GM18873 (cell line): ENCODE results near the gene RBM14.
"Not testable (repeated sequence)": the region's sequence is repeated elsewhere in the genome, so short reads cannot be mapped to it uniquely, and the experiment has no call there.

ENCODE experiments used
- ATAC-seq: cut with Tn5 transposase; IDR thresholded peaks from one replicate; pipeline ENCODE4 v1.9.1; 2021; ENCODE audit warnings: mild to moderate bottlenecking, moderate library complexity, moderate number of reproducible peaks; ENCODE audit not compliant: unreplicated experiment, low FRiP score

Gene RBM14

GRCh38 chr11:66616379-66617154 lies at the start of gene RBM14:
Gene RBM14 (plus strand): TSS chr11:66616630. CDS start chr11:66616721, 91 bp downstream.
- peak; percentile 95 for ATAC-seq

- no peak for ATAC-seq
These were observed 48.7 kb upstream of the RBM14 start for GRCh38 chr11:66567787-66568123.

GRCh38 chr11:66568124-66568916 lies 48.1 kb upstream of the RBM14 start, which contains the start of gene CTSF:
Gene CTSF (minus strand): TSS chr11:66568606. CDS start chr11:66568486, 120 bp downstream.
- no peak for ATAC-seq

- ATAC-seq = no peak
These were observed 47.4 kb upstream of the RBM14 start for GRCh38 chr11:66569076-66569475.

DNA sequence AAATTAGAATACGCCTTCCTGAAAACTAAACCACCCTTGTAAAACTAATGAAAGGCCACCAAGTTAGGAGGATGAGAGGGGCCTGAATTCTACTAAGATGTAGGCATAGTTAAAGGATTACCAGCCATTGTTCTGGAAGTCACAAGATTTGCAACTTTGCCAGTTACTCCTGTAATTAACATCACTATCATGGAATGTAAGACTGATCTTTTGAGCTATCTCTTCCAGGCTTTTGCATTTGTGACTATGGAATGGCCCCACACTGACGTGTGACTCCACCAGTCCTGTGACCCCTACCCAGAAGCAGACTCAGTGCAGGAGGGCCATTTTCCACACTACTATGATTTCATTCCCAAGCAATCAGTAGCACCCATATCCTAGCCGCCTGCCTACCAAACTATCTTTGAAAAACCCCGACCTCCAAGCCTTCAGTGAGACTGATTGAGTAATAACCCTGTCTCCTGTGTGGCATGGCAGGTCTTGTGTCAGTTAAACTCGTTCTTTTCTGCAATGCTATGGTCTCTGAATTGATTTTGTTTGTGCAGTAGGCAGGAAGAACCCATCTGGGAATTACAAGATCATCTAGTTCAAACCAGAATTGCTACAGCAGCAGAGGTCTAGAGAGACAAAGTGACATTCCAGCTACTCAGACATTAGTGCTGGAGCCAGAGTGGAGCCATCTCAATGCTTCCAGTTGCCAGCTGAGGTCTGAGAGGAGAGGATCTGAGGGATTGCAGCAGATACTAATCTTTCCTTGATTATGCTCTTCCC lies 46.2 kb upstream of the RBM14 start:
- ATAC-seq = no peak

DNA sequence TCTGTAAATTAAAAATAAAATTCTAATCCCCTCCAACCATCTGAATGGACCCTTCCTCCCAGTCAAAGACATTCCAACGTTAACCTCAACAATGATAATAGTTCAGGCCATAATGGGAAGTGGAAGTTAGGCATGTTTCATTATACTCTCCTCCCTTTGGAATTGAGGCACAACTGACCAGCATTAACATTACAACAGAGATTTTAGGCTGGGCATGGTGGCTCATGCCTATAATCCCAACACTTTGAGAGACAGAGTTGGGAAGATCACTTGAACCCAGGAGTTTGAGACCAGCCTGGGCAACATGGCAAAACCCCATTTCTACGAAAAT lies 45.6 kb upstream of the RBM14 start:
- no peak for ATAC-seq

DNA sequence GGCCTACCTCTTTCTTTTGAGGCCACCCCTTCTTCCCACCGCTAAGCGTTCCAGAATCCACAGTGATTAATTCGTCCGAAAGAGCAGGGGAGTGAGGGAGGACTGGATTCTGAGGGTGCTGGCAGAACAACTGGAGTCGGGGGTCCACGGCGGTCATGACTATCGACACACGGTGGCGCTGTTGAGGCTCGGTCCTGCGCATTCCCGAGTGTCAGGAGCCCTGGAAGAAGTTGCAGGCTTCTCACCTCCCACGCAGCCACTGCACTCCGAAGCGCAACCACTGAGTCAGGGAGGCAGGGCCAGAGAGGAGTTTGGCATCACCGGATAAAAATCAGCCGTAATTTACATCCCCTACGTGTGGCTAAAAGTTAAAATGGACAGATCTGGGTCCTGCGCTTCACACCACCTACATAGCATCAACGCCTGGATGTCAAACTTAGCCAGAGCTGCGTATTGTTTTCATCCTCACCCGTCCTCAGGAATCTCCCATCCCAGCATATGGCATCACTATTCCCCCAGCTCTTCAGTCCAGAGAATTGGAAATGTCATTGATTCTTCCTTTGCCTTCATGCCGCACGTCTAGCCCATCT lies 37.3 kb upstream of the RBM14 start:
- ATAC-seq = no peak

GRCh38 chr11:66580803-66581202 lies 35.6 kb upstream of the RBM14 start:
- no peak for ATAC-seq

GRCh38 chr11:66581261-66581660 lies 35.2 kb upstream of the RBM14 start:
- no peak for ATAC-seq

DNA sequence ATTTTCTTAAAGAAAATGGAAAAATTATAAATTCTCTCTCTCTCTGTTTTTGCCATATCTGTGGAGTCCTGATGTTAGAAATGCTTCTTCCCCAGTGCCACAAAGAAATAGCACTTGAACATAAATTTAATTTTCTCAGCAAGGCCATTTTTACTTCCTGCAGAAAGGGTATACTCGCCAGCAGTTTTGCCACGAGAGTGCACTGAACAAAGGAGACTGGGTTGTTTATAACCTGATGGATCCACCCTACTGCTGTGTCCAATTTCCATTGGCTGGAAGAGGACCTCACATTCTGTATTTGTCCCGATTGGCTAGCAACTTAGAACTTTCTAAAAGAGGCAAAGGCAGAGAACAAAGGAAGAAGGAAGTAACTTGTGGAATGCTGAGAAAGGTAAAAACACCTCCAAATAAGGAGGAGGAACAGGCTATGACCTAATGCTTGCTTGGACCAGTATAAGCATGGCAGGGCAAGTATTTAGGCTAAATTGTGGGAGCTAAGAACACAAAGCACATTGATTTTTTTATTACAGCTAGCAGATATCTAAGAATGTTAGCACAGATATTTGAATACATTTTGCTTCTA lies 33.8 kb upstream of the RBM14 start:
- ATAC-seq = not testable (repeated sequence)

DNA sequence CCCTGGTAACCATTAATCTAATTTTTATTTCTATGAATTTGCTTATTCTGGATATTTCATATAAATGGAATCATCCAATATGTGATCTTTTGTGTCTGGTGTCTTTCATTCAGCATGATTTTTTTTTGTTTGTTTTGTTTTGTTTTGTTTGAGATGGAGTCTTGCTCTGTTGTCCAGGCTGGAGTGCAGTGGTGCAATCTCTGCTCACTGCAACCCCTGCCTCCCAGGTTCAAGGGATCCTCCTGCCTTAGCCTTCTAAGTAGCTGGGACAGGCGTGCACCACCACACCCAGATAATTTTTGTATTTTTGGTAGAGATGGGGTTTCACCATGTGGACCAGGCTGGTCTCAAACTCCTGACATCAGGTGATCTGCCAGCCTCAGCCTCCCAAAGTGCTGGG lies 31.0 kb upstream of the RBM14 start:
- ATAC-seq = not testable (repeated sequence)

DNA sequence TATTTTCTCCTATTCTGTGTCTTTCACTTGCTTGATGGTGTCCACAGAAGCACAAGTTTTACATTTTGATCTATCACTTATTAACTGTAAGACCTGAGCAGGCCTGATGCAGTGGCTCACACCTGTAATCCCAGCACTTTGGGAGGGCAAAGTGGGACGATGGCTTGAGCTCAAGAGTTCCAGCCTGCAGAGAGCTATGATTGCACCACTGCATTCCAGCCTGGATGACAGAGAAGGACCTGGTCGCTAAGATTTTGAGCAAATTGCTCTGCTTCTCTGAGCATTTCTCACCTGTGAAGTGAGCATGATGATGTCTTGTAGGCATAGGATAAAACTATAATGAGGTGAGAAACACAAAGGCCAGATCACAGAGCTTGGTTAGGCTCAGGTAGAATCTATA lies 30.3 kb upstream of the RBM14 start:
- no peak for ATAC-seq

DNA sequence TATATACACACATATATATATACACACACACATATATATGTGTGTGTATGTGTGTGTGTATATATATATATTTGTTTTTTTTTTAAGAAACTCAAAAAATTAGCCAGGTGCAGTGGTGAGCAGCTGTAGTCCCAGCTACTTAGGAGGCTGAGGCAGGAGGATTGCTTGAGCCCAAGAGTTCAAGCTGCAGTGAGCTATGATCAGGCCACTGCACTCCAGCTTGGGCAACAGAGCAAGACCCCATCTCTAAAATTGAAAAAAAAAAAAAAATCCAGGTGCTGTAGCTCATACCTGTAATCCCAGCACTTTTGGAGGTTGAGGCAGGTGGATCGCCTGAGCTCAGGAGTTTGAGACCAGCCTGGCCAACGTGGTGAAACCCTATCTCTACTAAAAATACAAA lies 27.1 kb upstream of the RBM14 start:
- ATAC-seq = not testable (repeated sequence)

DNA sequence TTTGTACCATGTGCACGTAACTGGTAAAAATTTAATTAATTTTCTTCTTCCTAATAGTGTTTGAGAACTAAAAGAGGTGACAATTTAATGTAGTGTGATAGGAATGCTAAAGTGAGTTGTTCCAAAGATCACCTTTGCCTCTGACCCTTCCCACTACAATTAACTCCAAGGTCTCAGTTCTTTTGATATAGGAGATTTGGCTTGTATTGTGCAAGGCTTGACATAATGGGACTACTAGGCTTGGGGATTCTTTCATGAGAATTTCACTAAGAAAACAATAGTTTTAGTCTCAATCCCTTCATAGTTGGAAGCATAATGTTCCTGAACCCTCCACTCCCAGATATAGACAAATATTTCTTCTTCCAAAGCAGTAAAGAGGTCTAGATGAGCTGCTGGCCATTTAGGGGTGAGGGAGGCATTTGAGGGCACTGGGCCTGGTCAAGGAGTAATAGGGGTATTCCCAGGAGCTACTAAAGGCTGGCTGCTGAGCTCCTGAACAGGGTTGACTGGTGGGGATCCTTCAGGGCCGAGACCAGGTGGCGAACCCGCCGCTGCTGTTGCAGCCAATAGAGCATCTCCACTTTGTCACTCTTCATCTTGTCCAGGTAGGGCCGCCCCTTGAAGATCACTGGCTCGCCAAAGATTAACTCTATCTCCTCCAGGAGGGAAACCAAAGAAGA lies 26.3 kb upstream of the RBM14 start:
- no peak for ATAC-seq

DNA sequence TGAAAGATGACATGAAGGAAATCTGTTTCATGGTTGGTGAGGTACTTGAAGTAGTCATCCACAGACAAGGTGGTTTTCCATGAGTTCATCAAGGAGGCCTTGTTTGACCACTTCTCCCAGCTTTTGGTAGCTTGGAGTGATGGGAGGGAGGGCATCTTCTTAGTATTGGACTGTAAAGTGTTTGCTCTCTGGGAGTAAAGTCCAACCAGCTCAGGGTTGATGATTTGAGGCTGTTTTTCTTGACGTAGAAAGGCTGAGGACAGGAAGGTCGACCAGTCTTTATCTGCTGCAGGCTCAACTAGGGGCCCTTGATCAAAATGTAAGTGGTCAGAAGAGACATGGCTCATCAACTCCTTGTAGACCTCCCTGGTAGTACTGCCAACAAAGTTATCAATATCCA lies 25.3 kb upstream of the RBM14 start:
- no peak for ATAC-seq

DNA sequence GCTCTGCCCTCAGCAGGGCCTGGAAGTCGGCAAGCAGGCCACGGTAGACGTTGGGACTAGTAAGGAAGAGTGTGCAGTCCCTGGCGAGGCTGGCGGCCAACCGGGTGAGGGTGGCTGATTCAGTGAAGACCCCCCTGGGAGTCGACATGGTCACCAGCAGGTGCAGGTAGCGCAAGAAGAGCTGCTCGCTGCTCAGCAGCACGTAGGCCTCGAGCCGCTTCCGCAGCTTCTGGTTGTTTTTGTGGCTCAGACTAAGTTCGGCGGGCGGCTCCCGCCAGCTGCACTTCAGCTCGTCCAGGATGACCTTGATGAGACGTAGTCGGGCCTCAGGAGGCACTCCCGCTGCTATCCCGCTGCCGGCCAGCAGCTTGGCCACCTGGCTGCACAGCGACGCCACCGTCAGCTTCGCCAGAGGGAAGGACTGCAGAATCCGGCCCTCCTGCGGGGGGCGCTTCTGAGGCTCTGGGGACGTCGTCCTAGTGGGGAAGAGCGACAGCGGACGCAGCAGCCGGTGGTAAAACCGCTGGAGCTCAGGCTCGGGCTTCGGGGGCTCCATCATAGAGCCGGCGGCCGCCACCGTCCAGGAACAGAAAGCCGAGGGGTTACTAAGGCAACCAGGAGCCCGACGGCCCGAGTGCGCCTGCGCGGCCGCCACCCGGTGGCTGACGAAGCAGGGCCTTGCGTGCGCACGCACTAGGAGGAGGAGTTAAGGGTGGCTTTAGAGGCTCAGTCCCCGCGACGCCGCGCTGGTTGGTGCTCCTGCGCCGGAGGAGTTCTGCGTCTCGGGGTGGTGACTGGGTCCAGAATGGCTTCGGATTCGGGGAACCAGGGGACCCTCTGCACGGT lies 23.8 kb upstream of the RBM14 start, which contains the start of the genes CCDC87 and CCS:
CCDC87 (minus strand) TSS at position 607 of the 846 bp plus-strand sequence; CDS start at position 559, 48 bp downstream.
CCS (plus strand) TSS at position 729 of the 846 bp plus-strand sequence; CDS start at position 806, 77 bp downstream.
- peak; percentile 64 for ATAC-seq

GRCh38 chr11:66593303-66593635 lies 23.2 kb upstream of the RBM14 start:
- peak; percentile 23 for ATAC-seq

- ATAC-seq = no peak
These were observed 22.8 kb upstream of the RBM14 start for GRCh38 chr11:66593650-66594049.
